KOPT-K1 (cell line): ENCODE measurements around the gene CD3E.

ENCODE experiments used
- H3K27ac ChIP-seq: fragments of 200-600 bp; sonication (generic); 2 replicates; pipeline ENCODE4 v1.5.1; 2016; ENCODE audit warnings: antibody characterized with exemption, mild to moderate bottlenecking, low read depth, low read length; ENCODE audit not compliant: poor library complexity, severe bottlenecking
- H3K36me3 ChIP-seq: fragments of 200-600 bp; sonication (generic); 2 replicates; pipeline ENCODE4 v1.5.1; 2017; ENCODE audit warnings: antibody characterized with exemption, mild to moderate bottlenecking, low read length, moderate library complexity; ENCODE audit not compliant: insufficient read depth
- H3K9me3 ChIP-seq: fragments of 200-600 bp; sonication (generic); 2 replicates; pipeline ENCODE4 v1.5.1; 2017; ENCODE audit warnings: antibody characterized with exemption, low read length, mild to moderate bottlenecking; ENCODE audit not compliant: insufficient read depth, poor library complexity, severe bottlenecking

The CD3E gene

DNA sequence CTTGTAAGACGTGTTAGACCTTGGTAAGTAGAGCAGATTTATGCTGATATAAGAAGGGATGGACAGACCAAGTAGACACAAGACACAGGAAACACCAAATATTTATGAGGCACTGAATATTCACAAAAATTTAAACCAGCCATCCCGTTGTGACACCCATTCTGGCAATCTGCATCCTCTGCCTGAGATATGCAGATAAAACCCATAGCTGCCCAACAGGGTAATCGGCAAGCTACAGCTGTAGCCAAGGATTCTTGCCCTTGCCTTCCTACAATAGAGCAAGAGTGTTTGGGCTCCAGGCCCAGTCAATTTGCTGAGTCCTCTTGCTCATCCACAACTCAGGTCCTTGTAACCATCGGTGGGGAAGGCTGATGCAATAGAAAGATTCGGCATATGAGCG is 21.9 kb upstream of the CD3E start:
- Histone ChIP-seq H3K36me3 (no peaks in the 10 kb centered on the region), H3K9me3 (no peaks in the 10 kb centered on the region), H3K27ac (no peak overlapping the region)

DNA sequence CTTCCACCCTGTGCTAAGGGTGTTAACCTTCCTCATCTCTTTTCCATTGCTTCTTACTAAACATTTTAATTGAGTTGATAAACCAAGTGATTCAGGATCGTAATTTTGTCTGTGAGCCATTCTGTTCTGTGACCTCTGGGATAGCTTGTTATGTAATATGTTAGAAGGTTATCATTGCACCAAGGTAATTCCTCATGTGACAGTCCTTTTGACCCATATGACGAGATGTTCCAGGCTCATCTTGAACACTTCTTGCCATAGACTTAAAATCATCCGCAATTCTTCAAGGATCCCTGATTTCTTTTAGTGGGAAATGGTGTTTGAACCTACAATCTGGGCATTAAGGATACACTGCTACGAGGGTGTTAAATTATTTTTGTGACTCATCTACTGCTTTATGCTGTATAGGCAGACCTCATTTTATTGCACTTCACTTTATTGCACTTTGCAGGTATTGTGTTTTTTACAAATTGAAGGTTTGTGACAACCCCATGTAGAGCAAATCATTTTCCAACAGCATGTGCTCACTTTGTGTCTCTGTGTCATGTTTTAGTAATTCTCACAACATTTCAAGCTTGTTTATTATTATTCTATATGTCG is 21.4 kb upstream of the CD3E start:
- H3K27ac ChIP-seq = no peak overlapping the region
- H3K9me3 ChIP-seq = no peaks in the 10 kb centered on the region
- no peaks in the 10 kb centered on the region for H3K36me3 ChIP-seq

DNA sequence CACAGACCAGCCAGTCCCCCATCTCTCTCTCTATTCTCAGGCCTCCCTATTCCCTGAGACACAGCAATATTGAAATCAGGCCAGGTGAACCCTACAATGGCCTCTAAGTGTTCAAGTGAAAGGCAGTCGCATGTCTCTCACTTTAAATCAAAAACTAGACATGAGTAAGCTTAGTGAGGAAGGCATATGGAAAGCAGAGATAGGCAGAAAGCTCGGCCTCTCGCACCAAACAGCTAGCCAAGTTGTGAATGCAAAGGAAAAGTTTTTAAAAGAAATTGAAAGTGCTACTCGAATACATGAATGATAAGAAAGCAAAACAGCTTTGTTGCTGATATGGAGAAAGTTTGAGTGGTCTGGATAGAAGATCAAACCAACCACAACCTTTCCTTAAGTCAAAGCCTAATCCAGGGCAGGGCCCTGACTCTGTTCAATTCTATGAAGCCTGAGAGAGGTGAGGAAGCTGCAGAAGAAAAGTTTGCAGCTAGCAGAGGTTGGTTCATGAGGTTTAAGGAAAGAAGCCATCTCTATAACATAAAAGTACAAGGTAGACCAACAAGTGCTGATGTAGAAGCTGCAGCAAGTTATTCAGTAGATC is 20.7 kb upstream of the CD3E start:
- no peaks in the 10 kb centered on the region for H3K9me3 ChIP-seq

DNA sequence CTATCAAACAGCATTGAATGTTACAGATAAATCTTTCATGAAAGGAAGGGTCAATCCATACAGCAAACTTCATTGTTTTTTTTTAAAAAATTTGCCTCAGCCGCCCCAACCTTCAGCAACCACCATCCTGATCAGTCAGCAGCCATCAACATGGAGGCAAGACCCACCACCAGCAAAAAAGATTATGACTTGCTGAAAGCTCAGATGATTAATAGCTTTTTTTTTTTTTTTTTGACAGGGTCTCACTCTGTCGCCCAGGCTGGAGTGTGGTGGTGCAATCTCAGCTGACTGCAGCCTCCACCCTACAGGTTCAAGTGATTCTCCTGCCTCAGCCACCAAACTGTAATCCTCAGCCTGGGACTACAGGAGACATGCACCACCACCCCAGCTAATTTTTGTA is 18.0 kb upstream of the CD3E start:
- Histone ChIP-seq H3K27ac (no peak overlapping the region), H3K9me3 (no peaks in the 10 kb centered on the region), H3K36me3 (no peaks in the 10 kb centered on the region)

More for the DNA sequence above, 20.7 kb upstream of the CD3E start:
- Histone ChIP-seq H3K27ac (no peak overlapping the region), H3K36me3 (no peaks in the 10 kb centered on the region)

DNA sequence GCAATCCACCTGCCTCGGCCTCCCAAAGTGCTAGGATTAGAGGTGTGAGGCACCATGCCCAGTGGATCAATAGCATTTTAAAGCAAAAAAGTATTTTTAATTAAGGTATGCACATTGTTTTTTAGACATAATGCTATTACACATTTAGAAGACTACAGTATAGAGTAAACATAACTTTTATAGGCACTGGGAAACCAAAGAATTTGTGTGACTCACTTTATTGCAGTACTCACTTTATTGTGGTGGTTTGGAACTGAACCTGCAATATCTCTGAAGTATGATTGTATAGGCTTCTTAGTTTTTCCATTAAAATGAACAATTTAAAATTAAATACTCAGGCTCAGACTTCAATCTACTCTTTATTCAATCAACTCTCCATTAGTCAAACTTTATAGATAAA is 17.5 kb upstream of the CD3E start:
- no peak overlapping the region for H3K27ac ChIP-seq
- no peaks in the 10 kb centered on the region for H3K9me3 ChIP-seq
- H3K36me3 ChIP-seq = no peaks in the 10 kb centered on the region

DNA sequence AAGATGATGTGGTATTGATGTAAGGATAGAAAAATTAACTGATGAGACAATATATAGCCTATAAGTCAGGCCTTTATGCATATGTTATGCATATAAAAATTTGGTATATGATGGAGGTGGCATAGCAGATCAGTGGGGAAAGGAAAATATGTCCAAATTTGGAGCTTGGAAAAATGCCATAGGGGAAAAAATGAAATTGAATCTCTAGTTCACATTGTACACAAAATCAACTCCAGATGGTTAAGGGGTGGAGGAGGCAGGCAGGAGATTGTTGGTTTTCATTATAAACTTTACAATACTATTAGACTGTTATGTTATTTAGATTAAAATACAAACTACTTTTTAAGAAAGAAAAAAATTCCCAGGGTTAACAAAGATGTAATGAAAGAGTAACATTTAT is 15.1 kb upstream of the CD3E start:
- Histone ChIP-seq H3K9me3 (no peaks in the 10 kb centered on the region), H3K27ac (no peak overlapping the region)

DNA sequence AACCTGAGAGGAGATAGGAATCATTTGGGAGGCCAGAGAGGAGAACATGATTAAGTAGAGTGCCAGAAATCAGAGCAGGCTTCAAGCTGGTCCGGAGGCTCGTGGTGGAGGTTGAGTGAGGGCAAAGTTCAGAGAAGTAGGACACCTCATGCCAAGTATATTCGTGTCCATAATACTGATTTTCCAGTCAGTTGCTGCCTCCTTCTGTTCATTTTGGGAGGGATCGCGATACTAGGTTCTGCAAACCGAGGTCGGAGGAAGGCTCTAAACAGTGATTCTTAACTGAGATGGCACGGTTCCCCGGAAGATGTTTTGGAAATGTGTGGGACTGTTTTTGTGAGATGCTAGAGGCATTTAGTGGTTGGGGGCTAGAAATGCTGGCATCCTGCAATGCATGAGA is 13.6 kb upstream of the CD3E start:
- no peak overlapping the region for H3K27ac ChIP-seq

More for the DNA sequence above, 15.1 kb upstream of the CD3E start:
- H3K36me3 ChIP-seq = no peaks in the 10 kb centered on the region

DNA sequence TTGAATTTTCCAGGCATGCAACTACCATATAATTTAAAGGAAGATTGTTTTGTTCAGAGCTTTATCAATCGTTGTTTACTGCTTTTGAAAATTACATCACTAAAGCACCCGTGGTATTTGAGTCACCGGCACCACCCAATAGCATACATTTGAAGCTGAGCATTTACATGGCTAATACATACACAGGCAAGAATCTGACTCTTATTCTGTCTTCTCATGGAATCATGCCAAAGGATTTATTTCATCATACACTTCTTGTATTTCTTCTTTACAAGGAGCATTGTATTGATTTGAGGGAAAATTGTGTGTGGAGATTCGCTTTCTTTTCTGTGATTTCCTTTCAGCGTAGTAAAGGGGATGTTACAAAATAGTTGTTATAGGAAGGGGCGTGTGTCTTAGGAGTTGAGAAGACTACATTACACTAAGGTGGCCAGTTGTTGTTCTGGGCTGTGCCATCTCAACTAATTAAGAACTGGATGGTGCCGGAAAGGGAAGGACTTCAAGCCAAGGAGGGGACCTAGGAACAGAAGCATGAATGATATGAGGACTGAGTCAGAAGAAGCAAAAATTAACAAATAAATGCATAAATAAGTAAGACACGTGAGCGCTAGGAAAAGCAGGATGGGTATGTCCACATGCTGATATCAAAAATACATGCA is 12.9 kb upstream of the CD3E start:
- H3K9me3 ChIP-seq = no peaks in the 10 kb centered on the region
- no peaks in the 10 kb centered on the region for H3K36me3 ChIP-seq
- H3K27ac ChIP-seq = no peak overlapping the region

More for the DNA sequence above, 13.6 kb upstream of the CD3E start:
- no peaks in the 10 kb centered on the region for H3K36me3 ChIP-seq
- H3K9me3 ChIP-seq = no peaks in the 10 kb centered on the region

DNA sequence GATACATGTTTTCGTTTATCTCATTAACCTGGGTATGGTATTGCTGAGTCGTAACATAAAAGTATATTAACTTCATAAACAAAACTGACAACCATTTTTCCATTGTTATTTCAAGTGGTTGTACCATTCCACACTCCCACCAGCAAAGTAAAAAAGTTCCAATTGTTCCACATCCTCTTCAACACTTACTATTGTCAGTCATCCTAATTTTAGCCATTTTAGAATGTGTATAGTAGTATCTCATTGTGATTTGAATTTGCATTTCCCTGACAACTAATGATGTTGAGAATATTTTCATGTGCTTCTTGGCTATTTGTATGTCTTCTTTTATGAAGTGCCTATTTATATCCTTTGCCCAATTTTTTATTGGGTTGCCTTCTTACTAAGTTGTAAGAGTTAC is 10.5 kb upstream of the CD3E start:
- Histone ChIP-seq H3K36me3 (no peaks in the 10 kb centered on the region), H3K9me3 (no peaks in the 10 kb centered on the region), H3K27ac (no peak overlapping the region)

DNA sequence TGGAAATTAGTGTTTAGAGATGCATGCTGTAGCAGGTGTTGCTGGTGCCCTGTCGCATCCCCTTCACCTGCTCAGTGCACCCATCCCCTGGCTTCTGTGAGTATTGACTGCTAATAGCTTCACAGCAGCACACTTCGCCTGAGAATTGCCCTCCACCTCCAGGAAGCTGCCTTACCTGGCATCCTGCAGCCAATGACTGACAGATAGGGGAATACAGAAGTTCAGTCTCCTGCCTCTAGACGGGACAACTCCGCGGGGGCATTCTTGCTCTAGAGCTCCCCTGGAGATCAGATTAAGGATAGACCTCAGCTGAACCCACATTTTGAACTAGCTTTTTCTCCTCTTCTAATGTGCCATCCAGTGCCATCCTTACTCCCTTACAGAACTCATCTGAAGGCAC is 9.3 kb upstream of the CD3E start:
- Histone ChIP-seq H3K36me3 (no peaks in the 10 kb centered on the region), H3K27ac (no peak overlapping the region), H3K9me3 (no peaks in the 10 kb centered on the region)

DNA sequence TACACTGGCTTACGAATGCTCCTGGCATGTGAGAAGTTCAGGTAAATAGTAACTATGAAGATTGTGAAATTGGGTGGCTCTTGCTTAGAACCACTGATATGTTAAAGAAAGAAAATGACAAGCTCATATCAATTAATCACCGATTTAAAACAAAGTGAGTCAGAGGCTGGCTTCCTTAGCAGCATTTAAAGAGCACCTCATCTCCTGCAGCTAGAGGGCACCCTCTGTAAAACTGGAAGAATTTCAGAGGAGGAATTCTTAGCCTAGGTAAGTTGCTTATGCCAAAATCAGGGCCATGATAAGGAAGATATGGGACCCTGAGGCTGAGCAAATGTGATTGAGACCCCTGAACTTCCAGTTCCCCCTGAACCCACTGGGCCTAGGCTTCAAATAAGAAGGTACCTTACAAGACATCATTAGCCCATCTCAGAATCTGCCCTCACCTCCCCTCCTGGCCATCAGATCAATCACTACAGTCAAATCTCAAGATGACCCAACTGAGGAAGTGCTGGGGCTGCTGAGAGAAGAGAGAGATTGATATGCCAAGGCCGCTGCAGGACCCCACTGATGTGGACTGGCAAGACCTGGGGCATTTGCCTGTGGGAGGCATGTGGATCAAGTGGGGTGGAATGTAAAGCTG is 8.6 kb upstream of the CD3E start:
- peak overlapping the region; percentile 19 for H3K27ac ChIP-seq
- H3K9me3 ChIP-seq = no peaks in the 10 kb centered on the region
- no peaks in the 10 kb centered on the region for H3K36me3 ChIP-seq

DNA sequence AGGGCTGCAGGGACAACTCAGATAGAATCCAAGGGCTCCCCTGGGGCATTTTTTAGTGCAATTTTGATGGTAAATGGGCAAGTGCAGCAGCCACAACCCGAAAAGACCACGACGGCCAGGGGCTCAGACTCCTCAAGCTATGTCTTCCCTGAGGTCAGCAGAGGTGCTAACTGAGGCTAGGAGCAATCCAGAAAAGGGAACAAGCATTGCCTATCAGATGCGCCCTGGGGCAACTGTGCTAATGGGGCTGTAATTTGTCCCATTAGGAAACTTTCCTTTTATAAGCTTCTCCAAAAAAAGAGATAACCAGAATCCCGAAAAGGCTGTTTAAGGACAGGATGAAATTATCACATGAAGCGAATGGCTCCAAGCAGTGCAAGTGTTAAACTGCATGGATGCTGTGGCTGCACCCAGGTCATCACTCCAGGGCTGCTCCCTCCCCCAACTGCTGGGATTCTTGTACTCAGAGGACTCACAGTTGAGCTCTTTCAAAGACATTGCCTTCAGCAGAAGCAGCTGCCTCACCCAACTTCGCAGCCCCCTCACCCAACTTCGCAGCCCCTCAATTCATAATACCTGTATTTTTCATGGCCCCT is 2.8 kb upstream of the CD3E start:
- Histone ChIP-seq H3K27ac (peak overlapping the region; percentile 99), H3K9me3 (no peaks in the 10 kb centered on the region), H3K36me3 (peaks cover 8% of the 10 kb centered on the region)

DNA sequence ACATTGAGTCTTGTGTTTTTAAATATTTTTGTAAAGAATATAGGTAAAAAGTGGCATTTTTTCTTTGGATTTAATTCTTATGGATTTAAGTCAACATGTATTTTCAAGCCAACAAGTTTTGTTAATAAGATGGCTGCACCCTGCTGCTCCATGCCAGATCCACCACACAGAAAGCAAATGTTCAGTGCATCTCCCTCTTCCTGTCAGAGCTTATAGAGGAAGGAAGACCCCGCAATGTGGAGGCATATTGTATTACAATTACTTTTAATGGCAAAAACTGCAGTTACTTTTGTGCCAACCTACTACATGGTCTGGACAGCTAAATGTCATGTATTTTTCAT is 333 bp upstream of the CD3E start:
- Histone ChIP-seq H3K36me3 (peaks cover 33% of the 10 kb centered on the region), H3K9me3 (no peaks in the 10 kb centered on the region), H3K27ac (peak overlapping the region; percentile 99)

DNA sequence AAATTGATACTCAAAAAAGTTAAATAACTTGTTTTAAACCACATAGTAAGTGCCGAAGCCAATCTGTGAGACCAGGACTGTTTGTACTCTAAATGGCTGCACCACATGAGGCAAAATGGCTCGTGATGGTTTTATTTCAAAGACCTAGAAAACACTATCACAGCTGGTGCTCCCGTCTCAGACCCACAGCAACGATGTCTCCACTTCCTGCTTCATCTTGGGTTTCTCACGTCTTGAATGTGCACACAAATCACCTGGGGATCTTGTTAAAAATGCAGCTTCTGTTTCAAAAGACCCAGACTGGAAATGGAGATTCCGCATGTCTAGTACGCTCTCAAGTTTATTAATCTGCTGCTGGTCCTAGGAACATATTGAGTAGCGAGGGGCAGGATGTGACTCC is 1.2 kb downstream of the CD3E start:
- H3K36me3 ChIP-seq = peaks cover 48% of the 10 kb centered on the region
- H3K27ac ChIP-seq = peak overlapping the region; percentile 99
- H3K9me3 ChIP-seq = no peaks in the 10 kb centered on the region

DNA sequence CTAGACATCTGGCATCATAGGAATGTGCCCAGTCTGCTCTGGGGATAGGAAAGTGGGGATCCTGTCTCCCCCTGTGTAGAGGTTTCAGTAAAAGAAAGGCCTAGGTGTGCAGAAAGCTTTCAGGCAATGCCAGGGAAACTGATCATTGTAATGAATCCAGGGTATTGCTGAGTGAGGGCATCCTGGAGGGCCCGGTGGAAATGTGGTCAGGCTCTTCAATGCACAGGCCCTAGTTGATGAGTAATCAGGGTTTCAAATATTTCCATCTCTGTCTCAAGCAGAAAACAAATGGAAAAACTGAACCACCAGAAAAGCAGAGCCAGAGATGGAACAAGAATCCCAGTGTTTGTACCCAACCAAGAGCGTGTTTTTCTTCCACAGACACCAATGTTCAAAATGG is 2.0 kb downstream of the CD3E start:
- H3K9me3 ChIP-seq = no peaks in the 10 kb centered on the region
- H3K27ac ChIP-seq = peak overlapping the region; percentile 99
- H3K36me3 ChIP-seq = peaks cover 56% of the 10 kb centered on the region
